Effector CD4-positive, alpha-beta T cell (primary cell): ENCODE data around the gene SLC25A47.
"Not testable (repeated sequence)": the region's sequence is repeated elsewhere in the genome, so short reads cannot be mapped to it uniquely, and the experiment has no call there.

Source experiments
- DNase-seq: peaks from one replicate; pipeline ENCODE4 v3.0.0-alpha.2; 2020

SLC25A47 gene

DNA sequence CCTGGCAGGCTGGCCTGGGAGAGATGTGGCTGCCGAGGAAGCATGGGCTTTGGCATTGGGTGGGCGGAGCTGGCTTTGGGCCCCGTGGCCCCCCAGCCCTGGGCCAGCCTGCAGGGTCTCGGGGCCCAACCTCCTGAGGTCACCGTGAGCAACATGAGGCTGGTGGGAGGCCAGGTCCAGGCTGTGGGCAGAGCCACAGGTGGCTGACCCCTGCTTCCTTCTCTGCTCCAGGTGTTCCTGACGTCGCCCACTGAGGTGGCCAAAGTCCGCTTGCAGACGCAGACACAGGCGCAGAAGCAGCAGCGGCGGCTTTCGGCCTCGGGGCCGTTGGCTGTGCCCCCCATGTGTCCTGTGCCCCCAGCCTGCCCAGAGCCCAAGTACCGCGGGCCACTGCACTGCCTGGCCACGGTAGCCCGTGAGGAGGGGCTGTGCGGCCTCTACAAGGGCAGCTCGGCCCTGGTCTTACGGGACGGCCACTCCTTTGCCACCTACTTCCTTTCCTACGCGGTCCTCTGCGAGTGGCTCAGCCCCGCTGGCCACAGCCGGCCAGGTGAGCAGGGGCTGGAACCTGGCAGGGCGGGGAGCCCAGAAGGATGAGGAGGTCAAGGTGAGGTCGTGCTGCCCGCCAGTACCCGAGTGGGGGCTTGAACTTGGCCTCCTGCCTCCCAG lies 5.5 kb downstream of the SLC25A47 start:
- no peak for DNase-seq

GRCh38 chr14:100329233-100330006 lies 6.3 kb downstream of the SLC25A47 start:
- DNase-seq, result no peak

GRCh38 chr14:100330007-100330344 lies 6.8 kb downstream of the SLC25A47 start:
- DNase-seq, result no peak

GRCh38 chr14:100330388-100330931 lies 7.3 kb downstream of the SLC25A47 start:
- DNase-seq, result no peak

DNA sequence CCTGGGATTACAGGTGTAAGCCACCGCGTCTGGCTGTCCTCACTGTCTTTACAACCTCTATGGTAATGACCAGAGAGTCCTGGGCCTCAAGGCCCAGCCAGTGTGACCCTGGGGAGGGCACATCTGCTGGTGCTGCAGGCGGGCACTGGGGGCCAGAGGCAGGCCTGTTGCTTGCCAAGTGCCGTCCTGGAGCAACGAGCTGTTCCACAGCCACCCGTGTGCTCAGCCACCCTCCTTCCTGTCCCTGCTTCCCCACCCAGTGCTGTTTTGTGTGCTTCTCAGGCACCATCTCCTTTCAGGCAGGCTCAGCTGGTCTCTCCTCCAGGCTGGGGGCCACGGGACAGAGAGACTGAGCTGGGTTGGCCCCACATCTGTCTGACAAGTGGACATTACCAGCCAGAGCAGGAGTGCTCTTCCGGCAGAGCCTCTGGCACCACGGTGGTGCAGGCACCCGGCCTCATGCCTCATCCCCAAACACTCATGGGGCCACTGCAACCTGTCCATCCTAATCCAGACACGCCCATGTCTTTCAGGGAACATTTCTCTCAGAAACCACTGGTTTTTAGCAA lies 9.0 kb downstream of the SLC25A47 start:
- DNase-seq, result no peak

DNA sequence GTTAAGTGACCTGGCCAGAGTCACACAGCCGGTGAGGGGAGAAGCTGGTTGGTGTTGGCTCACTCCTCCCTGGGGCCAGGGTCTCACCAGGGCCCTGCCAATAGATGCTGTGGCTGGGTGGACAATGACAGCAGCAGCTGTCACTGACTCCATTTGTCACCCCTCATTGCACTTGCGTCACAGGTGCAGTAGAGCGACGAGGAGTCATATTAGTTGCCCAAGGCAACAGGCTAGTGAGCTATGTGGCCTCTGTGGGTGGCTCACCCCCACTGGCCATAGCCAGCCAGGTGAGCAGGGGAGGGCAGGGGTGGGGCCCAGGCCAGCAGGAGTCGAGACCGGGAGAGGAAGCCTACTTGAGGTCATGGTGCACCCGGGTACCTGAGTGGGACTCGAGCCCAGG lies 9.7 kb downstream of the SLC25A47 start:
- no peak for DNase-seq

- no peak for DNase-seq
Measured at GRCh38 chr14:100333311-100333710, 10.2 kb downstream of the SLC25A47 start.

DNA sequence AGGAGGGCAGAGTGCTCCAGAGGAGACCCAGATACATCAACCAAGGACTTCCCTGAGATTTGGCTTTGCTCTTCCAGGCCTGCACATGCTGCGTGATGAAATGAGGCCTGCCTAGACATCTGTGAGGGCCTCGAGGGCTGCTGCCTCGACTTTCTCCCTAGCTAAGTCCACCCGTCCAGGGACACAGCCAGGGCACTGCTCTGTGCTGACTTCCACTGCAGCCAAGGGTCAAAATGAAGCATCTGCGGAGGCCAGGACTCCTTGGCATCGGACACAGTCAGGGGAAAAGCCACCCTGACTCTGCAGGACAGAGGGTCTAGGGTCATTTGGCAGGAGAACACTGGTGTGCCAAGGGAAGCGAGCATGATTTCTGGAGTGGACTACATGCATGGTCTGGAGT lies 10.7 kb downstream of the SLC25A47 start:
- DNase-seq, result no peak

GRCh38 chr14:100334904-100335303 lies 11.8 kb downstream of the SLC25A47 start:
- no peak for DNase-seq

DNA sequence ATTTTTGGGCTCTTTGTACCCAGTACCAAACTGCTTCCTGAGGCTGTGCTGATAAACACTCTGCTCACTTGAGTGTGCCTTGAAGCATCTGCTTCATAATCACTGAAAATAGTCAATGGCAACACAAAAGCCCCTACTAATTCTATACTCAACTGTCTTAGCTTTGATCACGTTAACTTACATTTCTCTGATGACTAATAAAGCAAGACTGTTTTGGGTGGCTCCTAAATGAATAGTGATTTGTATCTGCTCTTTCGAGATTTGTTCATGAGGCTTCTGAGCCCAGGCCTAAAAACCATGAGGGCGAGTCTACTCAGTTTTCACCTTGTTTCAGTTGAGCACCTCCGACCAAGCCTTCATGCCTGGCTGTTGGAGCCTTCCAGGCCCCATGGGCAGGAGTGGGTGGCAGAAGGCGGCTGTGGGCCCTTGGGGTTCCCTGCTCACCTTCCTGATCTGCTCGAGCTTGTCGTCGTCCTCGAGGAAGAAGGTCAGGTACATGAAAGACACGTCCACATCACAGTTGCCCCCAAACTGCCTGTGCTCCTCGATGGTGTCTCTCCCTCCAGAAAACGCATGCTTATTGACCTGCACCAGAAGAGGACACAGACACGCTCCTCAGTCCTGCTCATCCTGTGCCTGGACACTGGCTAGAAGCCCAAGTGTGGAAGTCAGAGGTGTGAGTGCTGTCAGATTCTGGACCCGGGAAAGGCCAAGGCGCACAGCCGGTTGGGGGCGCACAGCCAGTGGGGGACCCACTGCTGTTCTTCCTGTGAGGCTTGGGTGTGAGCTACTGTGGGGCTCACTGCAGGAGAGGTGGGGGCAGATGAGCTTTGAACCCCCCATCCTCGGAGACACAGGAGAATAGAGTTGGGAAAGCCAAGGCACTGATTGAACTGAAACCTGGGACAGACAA lies 13.7 kb downstream of the SLC25A47 start:
- DNase-seq, result no peak

DNA sequence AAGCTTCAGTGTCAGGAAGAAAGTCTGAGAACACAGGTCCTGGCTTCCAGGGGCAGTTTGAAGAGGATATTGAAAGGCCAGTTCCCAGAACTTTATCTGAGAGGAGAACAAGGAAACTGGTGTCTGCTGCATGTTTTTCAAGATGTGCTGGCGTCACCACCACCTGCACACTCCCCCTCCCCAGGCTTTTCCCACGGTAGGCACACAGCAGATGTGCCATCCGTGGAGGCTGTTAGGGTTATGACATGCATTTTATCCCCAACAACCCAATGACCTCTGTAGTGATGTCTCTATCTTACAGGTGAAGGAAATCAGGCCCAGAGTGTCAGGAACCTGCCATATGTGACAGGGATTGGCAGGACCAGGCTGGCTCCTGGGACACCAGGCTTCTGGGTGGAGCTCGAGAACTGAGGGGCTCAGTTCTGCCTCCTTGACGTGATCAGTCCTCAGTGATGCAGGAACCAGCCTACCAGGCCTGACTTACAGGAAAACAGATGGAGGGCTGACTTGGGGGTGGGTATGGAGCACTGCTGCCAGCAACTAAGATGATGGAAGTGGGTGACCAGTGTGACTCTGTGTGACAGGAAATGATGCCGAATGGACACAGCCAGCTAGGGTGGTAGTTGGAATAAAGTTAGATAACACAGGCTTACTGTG lies 16.8 kb downstream of the SLC25A47 start:
- no peak for DNase-seq

DNA sequence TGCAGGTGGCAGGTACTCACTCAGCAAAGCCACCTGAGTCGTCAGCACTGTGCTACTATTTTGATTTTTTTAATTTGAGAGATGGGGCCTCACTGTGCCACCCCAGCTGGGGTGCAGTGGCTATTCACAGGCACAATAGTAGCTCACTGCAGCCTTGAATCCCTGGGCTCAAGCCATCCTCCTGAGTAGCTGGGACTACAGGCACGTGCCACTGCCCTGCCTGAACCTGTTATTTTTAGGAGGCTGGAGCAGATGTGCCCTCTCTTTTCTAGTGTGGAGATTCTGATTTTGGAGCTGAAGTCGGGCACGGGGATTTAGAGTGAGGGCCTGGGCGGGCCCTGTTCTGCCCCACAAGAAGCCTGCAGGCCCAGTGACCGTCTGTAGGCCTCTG lies 17.3 kb downstream of the SLC25A47 start:
- DNase-seq, result no peak

DNA sequence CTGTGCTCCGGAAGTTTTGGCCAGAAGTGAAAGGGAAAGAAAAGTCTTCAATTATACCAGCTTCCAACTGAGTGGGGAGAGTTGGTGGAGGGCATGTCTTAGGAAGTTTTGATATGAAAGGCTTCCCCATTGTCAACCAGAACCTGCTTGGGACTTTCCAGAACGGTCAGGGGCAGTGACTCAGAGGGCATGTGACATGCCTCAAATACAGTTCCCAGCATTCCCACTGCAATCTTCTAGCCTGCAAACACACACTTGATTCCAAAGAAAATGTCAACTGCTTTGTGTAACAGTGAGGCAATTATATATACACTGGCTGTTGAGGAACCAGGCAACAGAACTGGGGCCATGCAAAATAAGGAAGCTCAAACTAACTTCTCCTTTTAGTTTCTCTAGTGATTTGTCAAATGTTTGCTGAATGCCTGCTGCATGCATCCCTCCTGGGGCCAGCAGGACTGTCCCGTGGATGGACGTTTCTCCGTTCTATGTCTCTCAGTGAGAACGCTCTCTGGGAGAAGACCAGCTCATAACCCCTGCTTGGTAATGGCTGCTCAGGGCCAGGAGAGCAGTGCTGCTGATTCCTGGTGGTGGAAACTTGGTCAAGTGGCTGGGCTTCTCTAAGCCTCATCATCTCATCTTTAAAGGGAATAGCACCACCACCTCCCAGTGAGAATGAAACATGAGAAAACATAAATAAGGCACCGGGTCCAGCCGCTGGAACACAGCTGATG lies 18.3 kb downstream of the SLC25A47 start:
- no peak for DNase-seq

DNA sequence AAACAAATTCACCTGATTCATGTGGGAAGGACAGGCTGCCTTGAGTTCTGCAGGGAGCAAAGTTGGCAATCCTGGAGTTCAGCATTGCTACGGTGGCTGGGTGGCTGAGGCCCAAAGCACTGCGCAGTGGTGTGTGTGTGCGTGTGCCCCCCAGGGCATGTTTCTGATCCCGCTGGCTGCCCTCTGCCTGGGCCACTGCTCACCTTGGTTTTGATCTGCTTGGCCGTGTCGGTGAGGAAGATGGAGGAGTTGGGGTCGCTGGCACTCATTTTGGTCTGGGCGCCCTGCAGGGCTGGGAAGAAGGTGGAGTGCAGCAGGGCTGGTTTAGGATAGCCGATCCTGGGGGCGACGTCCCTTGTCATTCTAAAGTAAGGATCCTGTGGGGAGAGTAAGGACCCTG lies 19.1 kb downstream of the SLC25A47 start:
- DNase-seq, result no peak

- DNase-seq, result not testable (repeated sequence)
Measured at GRCh38 chr14:100342826-100343225, 19.7 kb downstream of the SLC25A47 start.

- not testable (repeated sequence) for DNase-seq
Measured at GRCh38 chr14:100344657-100345056, 21.5 kb downstream of the SLC25A47 start.

- no peak for DNase-seq
Measured at GRCh38 chr14:100345711-100346110, 22.6 kb downstream of the SLC25A47 start.

GRCh38 chr14:100346306-100347091 lies 23.4 kb downstream of the SLC25A47 start:
- DNase-seq, result no peak

- DNase-seq, result no peak
Measured at GRCh38 chr14:100348253-100348729, 25.2 kb downstream of the SLC25A47 start.
